Measurements from ENCODE around the gene ZNF407. TPM values are rescaled to one million over a fixed set of nuclear protein-coding genes. Genes with fewer than 3 reads are reported as not detected.

Gene ZNF407
- total RNA-seq, 1 donor from 2014 or later: 24.9 TPM

DNA sequence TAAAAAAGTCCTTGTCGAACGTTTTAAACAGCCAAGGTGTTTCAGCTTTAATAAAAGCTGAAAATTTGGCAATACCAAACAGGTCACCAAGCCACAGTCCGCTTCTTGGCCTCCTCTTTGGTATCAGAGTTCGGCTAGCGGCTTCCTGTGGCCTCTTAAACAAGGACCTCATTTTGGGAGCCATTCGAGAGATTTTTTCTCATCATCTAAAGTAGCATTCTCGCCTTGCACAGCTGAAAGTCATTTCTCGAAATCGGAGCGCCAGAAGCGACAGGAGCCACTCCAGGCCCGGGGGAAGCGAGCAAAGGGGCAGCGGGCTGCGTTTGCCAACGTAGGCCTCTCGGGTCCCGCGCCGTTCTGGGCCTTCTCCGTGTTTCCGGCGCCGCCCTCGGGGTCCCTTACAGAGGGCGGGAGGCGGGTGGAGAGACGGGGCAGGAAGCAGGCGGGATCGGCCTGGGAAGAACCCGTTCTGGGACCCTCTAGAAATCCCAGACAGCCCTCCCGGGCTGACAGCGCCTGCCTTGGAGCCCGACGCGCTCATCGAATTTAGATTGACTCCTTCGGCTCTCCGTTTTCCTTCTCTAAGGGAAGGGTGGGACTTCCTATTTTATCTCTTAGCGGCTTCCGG, 522 bp upstream of the ZNF407 start:
- Mint-ChIP-seq H3K4me1 (peaks cover 34% of the 10 kb centered on the region), H3K27ac (peak overlapping the region; percentile 99), H3K4me3 (peak overlapping the region; percentile 96), H3K36me3 (peaks cover 7% of the 10 kb centered on the region), H3K27me3 (ENCODE audit: low read depth) (no peaks in the 10 kb centered on the region), H3K9me3 (no peaks in the 10 kb centered on the region)
- DNase-seq (ENCODE audit: low spot score in 2 of 2, unreplicated experiment in 2 of 2): peak; percentile 37 to 73
- TF ChIP-seq, protein P1, sequence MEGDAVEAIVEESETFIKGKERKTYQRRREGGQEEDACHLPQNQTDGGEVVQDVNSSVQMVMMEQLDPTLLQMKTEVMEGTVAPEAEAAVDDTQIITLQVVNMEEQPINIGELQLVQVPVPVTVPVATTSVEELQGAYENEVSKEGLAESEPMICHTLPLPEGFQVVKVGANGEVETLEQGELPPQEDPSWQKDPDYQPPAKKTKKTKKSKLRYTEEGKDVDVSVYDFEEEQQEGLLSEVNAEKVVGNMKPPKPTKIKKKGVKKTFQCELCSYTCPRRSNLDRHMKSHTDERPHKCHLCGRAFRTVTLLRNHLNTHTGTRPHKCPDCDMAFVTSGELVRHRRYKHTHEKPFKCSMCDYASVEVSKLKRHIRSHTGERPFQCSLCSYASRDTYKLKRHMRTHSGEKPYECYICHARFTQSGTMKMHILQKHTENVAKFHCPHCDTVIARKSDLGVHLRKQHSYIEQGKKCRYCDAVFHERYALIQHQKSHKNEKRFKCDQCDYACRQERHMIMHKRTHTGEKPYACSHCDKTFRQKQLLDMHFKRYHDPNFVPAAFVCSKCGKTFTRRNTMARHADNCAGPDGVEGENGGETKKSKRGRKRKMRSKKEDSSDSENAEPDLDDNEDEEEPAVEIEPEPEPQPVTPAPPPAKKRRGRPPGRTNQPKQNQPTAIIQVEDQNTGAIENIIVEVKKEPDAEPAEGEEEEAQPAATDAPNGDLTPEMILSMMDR (IDR thresholded peaks at IDR 0.05; ENCODE audit: unreplicated experiment): no peak

DNA sequence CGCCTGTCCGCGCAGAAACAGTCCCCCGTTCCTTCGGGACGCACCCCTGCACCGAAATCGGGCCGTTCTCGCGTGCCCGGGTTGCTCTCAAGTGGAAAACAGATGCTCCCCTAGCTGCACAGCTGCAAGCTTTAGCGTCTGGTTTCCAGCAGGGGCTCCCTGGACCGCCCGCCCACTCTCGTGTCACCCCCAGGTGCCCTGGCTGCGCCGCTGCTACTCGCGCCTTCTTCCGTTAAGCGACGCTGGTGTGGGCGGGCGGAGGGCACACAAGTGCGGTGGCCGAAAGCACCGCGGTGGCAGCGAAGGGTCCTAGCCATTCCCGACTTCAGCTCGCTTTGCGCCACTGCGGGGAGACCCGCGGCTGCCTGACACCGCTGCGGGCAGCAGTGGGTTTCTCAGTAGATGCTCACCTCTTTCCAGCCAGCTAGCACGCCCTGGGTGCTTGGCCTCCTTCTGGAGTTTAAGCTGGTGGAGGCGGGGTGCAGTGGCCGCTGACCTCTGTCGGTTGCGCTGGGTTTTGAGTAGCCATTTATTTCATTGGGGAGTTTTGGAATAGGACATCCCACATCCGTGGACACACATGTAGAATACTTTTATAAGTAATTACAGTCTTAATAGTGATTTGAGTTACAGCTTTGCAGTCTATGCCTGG, 806 bp downstream of the ZNF407 start:
- TF ChIP-seq, protein P1 (IDR thresholded peaks at IDR 0.05; ENCODE audit: unreplicated experiment): no peak
- Mint-ChIP-seq H3K4me1 (peaks cover 34% of the 10 kb centered on the region), H3K4me3 (peak overlapping the region; percentile 96), H3K27me3 (ENCODE audit: low read depth) (no peaks in the 10 kb centered on the region), H3K36me3 (peaks cover 4% of the 10 kb centered on the region), H3K9me3 (no peaks in the 10 kb centered on the region), H3K27ac (peak overlapping the region; percentile 97)
- DNase-seq (ENCODE audit: low spot score in 2 of 2, unreplicated experiment in 2 of 2): peak; percentile 42 to 71

DNA sequence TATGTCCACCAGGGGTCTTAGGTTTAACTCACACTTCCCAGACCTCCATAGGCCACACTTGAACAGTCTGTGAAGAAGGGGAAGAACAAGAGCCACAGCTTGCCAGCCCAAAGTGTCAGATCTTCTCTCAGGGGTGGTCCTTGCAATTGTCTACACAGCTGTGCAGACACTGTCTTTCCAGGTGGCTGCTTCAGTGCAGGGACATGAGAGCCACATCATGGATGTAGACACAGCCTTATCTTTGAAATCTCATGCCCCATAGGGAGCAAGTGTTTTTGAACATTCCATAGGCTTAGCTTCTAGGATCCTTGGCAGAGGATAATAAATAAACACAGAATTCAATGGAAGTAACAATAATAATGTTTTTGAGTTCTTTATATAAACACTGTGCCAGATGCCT, 6.7 kb downstream of the ZNF407 start:
- TF ChIP-seq, protein P1 (IDR thresholded peaks at IDR 0.05; ENCODE audit: unreplicated experiment): no peak
- Mint-ChIP-seq H3K9me3 (no peaks in the 10 kb centered on the region), H3K4me3 (no peak overlapping the region), H3K4me1 (peaks cover 16% of the 10 kb centered on the region), H3K27me3 (ENCODE audit: low read depth) (no peaks in the 10 kb centered on the region), H3K36me3 (no peaks in the 10 kb centered on the region), H3K27ac (peak overlapping the region; percentile 82)
- DNase-seq (ENCODE audit: low spot score in 2 of 2, unreplicated experiment in 2 of 2): no peak

DNA sequence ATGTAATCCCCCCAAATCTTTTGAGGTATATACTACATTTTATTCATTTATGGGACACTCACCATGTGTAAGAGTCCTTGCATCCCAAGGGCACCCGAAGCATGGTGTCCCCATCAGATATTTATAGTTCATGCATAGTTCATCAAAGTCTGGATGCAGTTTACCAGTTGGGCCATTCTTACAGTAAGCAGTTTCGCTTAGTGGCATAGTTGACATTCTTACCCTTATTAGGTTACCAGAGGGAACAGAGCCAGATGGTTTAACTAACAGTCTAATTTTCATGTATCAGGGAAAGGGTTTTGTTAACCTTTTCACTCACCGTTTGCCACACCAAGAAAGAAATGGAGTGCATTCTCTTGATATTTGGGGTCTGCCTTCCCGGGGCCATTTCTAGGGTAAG, 7.1 kb downstream of the ZNF407 start:
- H3K9me3 Mint-ChIP-seq: no peaks in the 10 kb centered on the region
- H3K36me3 Mint-ChIP-seq: no peaks in the 10 kb centered on the region
- peaks cover 16% of the 10 kb centered on the region for H3K4me1 Mint-ChIP-seq
- no peaks in the 10 kb centered on the region for H3K27me3 Mint-ChIP-seq (ENCODE audit: low read depth)
- DNase-seq (ENCODE audit: low spot score in 2 of 2, unreplicated experiment in 2 of 2): no peak
- H3K27ac Mint-ChIP-seq: peak overlapping the region; percentile 82
- no peak overlapping the region for H3K4me3 Mint-ChIP-seq
- TF ChIP-seq, protein P1 (IDR thresholded peaks at IDR 0.05; ENCODE audit: unreplicated experiment): no peak

DNA sequence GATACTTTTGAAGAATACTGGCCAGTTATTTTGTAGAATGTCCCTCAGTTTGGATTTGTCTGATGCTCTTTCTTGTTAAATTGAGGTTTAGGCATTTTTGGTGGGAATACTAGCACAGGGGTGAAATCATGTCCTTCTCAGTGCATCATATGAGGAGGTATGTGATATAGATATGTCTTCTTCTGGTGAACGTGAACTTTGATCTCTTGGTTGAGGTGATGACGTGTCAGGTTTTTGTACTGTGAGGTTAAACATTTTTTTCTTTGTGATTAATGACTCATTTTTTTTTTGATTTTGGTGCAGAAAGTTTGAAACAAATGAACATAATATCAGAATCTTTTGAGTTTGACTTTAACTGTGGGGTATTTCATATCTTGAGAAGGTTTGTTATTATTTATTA, 11.0 kb downstream of the ZNF407 start:
- no peaks in the 10 kb centered on the region for H3K36me3 Mint-ChIP-seq
- DNase-seq (ENCODE audit: low spot score in 2 of 2, unreplicated experiment in 2 of 2): no peak
- TF ChIP-seq, protein P1 (IDR thresholded peaks at IDR 0.05; ENCODE audit: unreplicated experiment): no peak
- no peaks in the 10 kb centered on the region for H3K9me3 Mint-ChIP-seq
- H3K27ac Mint-ChIP-seq: no peak overlapping the region
- H3K27me3 Mint-ChIP-seq (ENCODE audit: low read depth): no peaks in the 10 kb centered on the region
- H3K4me1 Mint-ChIP-seq: peaks cover 20% of the 10 kb centered on the region
- no peak overlapping the region for H3K4me3 Mint-ChIP-seq

All from mesothelial cell of epicardium (in vitro differentiated cells).